Measurements from ENCODE around the gene STIM2. TPM values are rescaled to one million over a fixed set of nuclear protein-coding genes. Genes with fewer than 3 reads are reported as not detected.
"Not testable (repeated sequence)": the region's sequence is repeated elsewhere in the genome, so short reads cannot be mapped to it uniquely, and the experiment has no call there.

STIM2 gene
- 32.5 TPM for polyA plus RNA-seq (2012; ENCODE audit: insufficient read depth, insufficient read length, low read depth)

- peak; percentile 98 for DNase-seq
- Histone ChIP-seq H3K4me3 (ENCODE audit: low read depth, low read length) (peak within 1 kb of the TSS; percentile 81), H3K9me3 (no peaks in the 10 kb centered on the region), H3K27me3 (no peaks in the 10 kb centered on the region), H3K36me3 (0 out of 2 replicates have a peak, but pooled peaks cover 4% of the 10 kb centered on the region), H3K4me1 (0 out of 2 replicates have a peak, but pooled peaks cover 3% of the 10 kb centered on the region)
- TF ChIP-seq, protein P1, sequence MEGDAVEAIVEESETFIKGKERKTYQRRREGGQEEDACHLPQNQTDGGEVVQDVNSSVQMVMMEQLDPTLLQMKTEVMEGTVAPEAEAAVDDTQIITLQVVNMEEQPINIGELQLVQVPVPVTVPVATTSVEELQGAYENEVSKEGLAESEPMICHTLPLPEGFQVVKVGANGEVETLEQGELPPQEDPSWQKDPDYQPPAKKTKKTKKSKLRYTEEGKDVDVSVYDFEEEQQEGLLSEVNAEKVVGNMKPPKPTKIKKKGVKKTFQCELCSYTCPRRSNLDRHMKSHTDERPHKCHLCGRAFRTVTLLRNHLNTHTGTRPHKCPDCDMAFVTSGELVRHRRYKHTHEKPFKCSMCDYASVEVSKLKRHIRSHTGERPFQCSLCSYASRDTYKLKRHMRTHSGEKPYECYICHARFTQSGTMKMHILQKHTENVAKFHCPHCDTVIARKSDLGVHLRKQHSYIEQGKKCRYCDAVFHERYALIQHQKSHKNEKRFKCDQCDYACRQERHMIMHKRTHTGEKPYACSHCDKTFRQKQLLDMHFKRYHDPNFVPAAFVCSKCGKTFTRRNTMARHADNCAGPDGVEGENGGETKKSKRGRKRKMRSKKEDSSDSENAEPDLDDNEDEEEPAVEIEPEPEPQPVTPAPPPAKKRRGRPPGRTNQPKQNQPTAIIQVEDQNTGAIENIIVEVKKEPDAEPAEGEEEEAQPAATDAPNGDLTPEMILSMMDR (IDR thresholded peaks at IDR 0.05; ENCODE audit: low read depth, low read length): peak; percentile 63
Observed at GRCh38 chr4:26860157-26860921, at the start of gene STIM2. Gene STIM2 (plus strand): TSS chr4:26860841.

- not testable (repeated sequence) for H3K4me1 ChIP-seq; H3K9me3 ChIP-seq; H3K4me3 ChIP-seq (ENCODE audit: low read depth, low read length); DNase-seq; H3K36me3 ChIP-seq; H3K27me3 ChIP-seq
Observed at GRCh38 chr4:26811571-26811970, 49.1 kb upstream of the STIM2 start.

GRCh38 chr4:26812049-26812714 is 48.5 kb upstream of the STIM2 start:
- no peaks in the 10 kb centered on the region for H3K27me3 ChIP-seq
- H3K4me1 ChIP-seq: no peaks in the 10 kb centered on the region
- no peaks in the 10 kb centered on the region for H3K9me3 ChIP-seq
- H3K4me3 ChIP-seq (ENCODE audit: low read depth, low read length): no peak overlapping the region
- TF ChIP-seq, protein P1 (IDR thresholded peaks at IDR 0.05; ENCODE audit: low read depth, low read length): no peak
- DNase-seq: no peak
- H3K36me3 ChIP-seq: no peaks in the 10 kb centered on the region

GRCh38 chr4:26813698-26814097 is 46.9 kb upstream of the STIM2 start:
- Histone ChIP-seq H3K27me3 (no peaks in the 10 kb centered on the region), H3K9me3 (no peaks in the 10 kb centered on the region), H3K4me3 (ENCODE audit: low read depth, low read length) (no peak overlapping the region), H3K4me1 (no peaks in the 10 kb centered on the region), H3K36me3 (no peaks in the 10 kb centered on the region)
- TF ChIP-seq, protein P1 (IDR thresholded peaks at IDR 0.05; ENCODE audit: low read depth, low read length): no peak
- DNase-seq: no peak

DNA sequence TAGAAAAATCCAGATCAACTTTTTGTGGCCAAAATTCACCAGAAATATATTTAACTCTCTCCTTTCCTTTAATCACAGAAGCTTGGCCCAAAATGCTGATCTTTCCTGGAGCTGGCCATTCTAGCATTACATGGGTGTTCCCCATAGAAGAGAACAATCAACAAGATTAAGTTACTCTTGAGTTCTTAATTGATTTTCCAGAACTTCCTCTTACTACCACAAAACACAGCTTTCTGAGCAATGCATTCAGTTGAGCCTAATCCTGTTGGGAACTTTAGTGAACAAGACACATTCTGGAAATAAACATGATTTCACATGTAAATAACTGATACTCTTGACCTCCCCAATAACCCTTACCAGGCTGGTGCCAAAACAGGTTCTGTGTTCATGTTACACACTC is 45.4 kb upstream of the STIM2 start:
- DNase-seq: no peak
- H3K9me3 ChIP-seq: no peaks in the 10 kb centered on the region
- H3K36me3 ChIP-seq: no peaks in the 10 kb centered on the region
- H3K27me3 ChIP-seq: no peaks in the 10 kb centered on the region
- TF ChIP-seq, protein P1 (IDR thresholded peaks at IDR 0.05; ENCODE audit: low read depth, low read length): no peak
- no peak overlapping the region for H3K4me3 ChIP-seq (ENCODE audit: low read depth, low read length)
- H3K4me1 ChIP-seq: no peaks in the 10 kb centered on the region

DNA sequence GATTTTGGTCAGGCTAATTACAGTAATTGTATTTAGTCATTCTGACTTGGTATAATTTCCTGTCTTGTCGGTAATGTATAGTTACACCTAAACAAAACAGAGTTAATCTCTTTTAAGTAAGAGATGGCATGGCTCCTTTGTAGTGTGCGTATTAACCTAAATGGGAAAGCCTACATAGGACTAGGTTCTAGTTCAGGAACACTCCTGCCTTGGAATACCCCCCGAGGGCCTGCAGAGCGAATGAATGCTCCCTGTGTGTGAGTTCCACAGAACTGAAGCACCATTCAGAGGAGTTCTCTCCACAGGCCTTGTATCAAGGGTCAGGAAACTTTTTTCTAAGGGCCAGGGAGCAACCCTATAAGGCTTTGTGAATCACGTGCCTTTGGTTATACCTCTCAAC is 44.9 kb upstream of the STIM2 start:
- TF ChIP-seq, protein P1 (IDR thresholded peaks at IDR 0.05; ENCODE audit: low read depth, low read length): no peak
- DNase-seq: no peak
- no peak overlapping the region for H3K4me3 ChIP-seq (ENCODE audit: low read depth, low read length)

More for the DNA sequence above, 44.9 kb upstream of the STIM2 start:
- H3K36me3 ChIP-seq: no peaks in the 10 kb centered on the region
- H3K27me3 ChIP-seq: no peaks in the 10 kb centered on the region
- H3K4me1 ChIP-seq: no peaks in the 10 kb centered on the region
- H3K9me3 ChIP-seq: no peaks in the 10 kb centered on the region

Measured in BE2C (cell line).